H1 (cell line): ENCODE results near the gene TRIM9. TPM values are rescaled to one million over a fixed set of nuclear protein-coding genes. Genes with fewer than 3 reads are reported as not detected.
A peak's percentile ranks its signal among the peaks of the same experiment; 100 is the strongest.

Source experiments
- CTCF ChIA-PET: fragments of 300-600 bp; sonication (Branson Sonifier 250); formaldehyde crosslinking; loops from one replicate; lab custom pipeline; 2021; ENCODE audit not compliant: partially characterized antibody; lab: Charles Lee
- POLR2A ChIA-PET: fragments of 300-600 bp; sonication (Branson Sonifier 250); formaldehyde crosslinking; loops from one replicate; lab custom pipeline; 2021; ENCODE audit warnings: inconsistent platforms; ENCODE audit not compliant: partially characterized antibody; lab: Charles Lee
- DNase-seq, 2 experiments: peaks; one replicate each; pipeline versions ENCODE4 v3.0.0 to v3.0.0-alpha.2; 2010 to 2022; ENCODE audit warnings: low spot score in 2 of 2, low read depth in 1 of 2, mixed read lengths in 1 of 2
- FAIRE-seq: peaks from 2 replicates; lab custom pipeline; 2011; peaks lifted over from hg19 to GRCh38; lab: Jason Lieb, UNC
- H2AFZ ChIP-seq: 2 replicates; pipeline ENCODE4 v1.8.1; 2012; ENCODE audit warnings: low read length, inconsistent platforms
- H2AK5ac ChIP-seq: 2 replicates; pipeline ENCODE4 v1.6.1; 2013; ENCODE audit warnings: low read depth, low read length
- H2BK120ac ChIP-seq: replicated peaks from 2 replicates; pipeline ENCODE3; 2013; ENCODE audit warnings: low read depth, low read length, inconsistent platforms
- H2BK12ac ChIP-seq: 2 replicates; pipeline ENCODE4 v1.6.1; 2013; ENCODE audit warnings: low read depth, low read length
- H2BK15ac ChIP-seq: 2 replicates; pipeline ENCODE4 v1.6.1; 2013; ENCODE audit warnings: low read length
- H2BK20ac ChIP-seq: 2 replicates; pipeline ENCODE4 v1.6.1; 2013; ENCODE audit warnings: low read length
- H2BK5ac ChIP-seq: 2 replicates; pipeline ENCODE4 v1.6.1; 2013; ENCODE audit warnings: low read depth, low read length
- H3K14ac ChIP-seq: 2 replicates; pipeline ENCODE4 v1.6.1; 2013; ENCODE audit warnings: inconsistent platforms; ENCODE audit not compliant: insufficient read length
- H3K18ac ChIP-seq: 2 replicates; pipeline ENCODE4 v1.6.1; 2013; ENCODE audit warnings: low read length; ENCODE audit errors: extremely low read depth
- H3K23ac ChIP-seq: 2 replicates; pipeline ENCODE4 v1.6.1; 2013; ENCODE audit warnings: inconsistent platforms; ENCODE audit not compliant: insufficient read length
- H3K23me2 ChIP-seq: 2 replicates; pipeline ENCODE4 v1.6.1; 2013; ENCODE audit warnings: low read depth, low read length
- H3K27ac ChIP-seq: 2 replicates; pipeline ENCODE4 v1.6.1; 2011; ENCODE audit warnings: low read depth, low read length, inconsistent platforms
- H3K27me3 ChIP-seq, 4 experiments: replicated peaks in 1 of 4; 1 replicate in 1 of 4; 2 replicates in 3 of 4; pipeline versions ENCODE4 v1.6.1 to v1.8.1; 2011 to 2013; ENCODE audit warnings: low read length in 3 of 4, mild to moderate bottlenecking in 3 of 4, inconsistent platforms in 2 of 4, mixed read lengths in 2 of 4, moderate library complexity in 1 of 4; ENCODE audit not compliant: control insufficient read depth in 3 of 4, insufficient read depth in 3 of 4; ENCODE audit errors: extremely low read depth in 1 of 4
- H3K36me3 ChIP-seq, 4 experiments: 2 replicates each; pipeline versions ENCODE4 v1.6.1 to v1.8.1; 2011 to 2013; ENCODE audit warnings: mild to moderate bottlenecking in 4 of 4, low read length in 3 of 4, moderate library complexity in 2 of 4, control low read depth in 1 of 4, inconsistent platforms in 1 of 4; ENCODE audit not compliant: insufficient read depth in 4 of 4, control insufficient read depth in 2 of 4
- H3K4ac ChIP-seq: replicated peaks from 2 replicates; pipeline ENCODE3; 2013; ENCODE audit warnings: low read length, low read depth, mixed read lengths, inconsistent platforms; ENCODE audit not compliant: insufficient read length
- H3K4me1 ChIP-seq, 4 experiments: replicated peaks in 1 of 4; 1 replicate in 1 of 4; 2 replicates in 3 of 4; pipeline versions ENCODE4 v1.6.1 to v1.8.1; 2011 to 2013; ENCODE audit warnings: low read length in 3 of 4, inconsistent platforms in 2 of 4, mixed read lengths in 1 of 4; ENCODE audit not compliant: insufficient read depth in 4 of 4, control insufficient read depth in 3 of 4
- H3K4me2 ChIP-seq, 2 experiments: 2 replicates each; pipeline versions ENCODE4 v1.6.1 to v1.8.1; 2011 to 2013; ENCODE audit warnings: low read depth in 2 of 2, low read length in 2 of 2, control low read depth in 1 of 2, inconsistent platforms in 1 of 2, mild to moderate bottlenecking in 1 of 2; ENCODE audit not compliant: insufficient read depth in 1 of 2
- H3K4me3 ChIP-seq, 4 experiments: fragments of 200-600, 300-600 bp in 1 of 4; sonication (generic), shearing (Covaris generic), sonication (Bioruptor Twin) in 1 of 4; 2 replicates each; pipeline versions ENCODE4 v1.5.1 to v1.8.1; 2011 to 2016; ENCODE audit warnings: low read length in 4 of 4, low read depth in 3 of 4, control low read depth in 2 of 4, inconsistent platforms in 2 of 4, mild to moderate bottlenecking in 2 of 4, mixed read lengths in 1 of 4, moderate library complexity in 1 of 4; ENCODE audit not compliant: insufficient read depth in 2 of 4; ENCODE audit errors: extremely low read depth in 1 of 4
- H3K56ac ChIP-seq: replicated peaks from 2 replicates; pipeline ENCODE3; 2013; ENCODE audit warnings: low read depth, mild to moderate bottlenecking, mixed read lengths, low read length, inconsistent platforms; ENCODE audit not compliant: insufficient read length
- H3K79me1 ChIP-seq: 2 replicates; pipeline ENCODE4 v1.6.1; 2013; ENCODE audit warnings: low read depth, low read length, control low read depth
- H3K79me2 ChIP-seq, 2 experiments: 2 replicates each; pipeline versions ENCODE4 v1.6.1 to v1.8.1; 2012 to 2013; ENCODE audit warnings: low read length in 2 of 2, mild to moderate bottlenecking in 2 of 2, inconsistent platforms in 1 of 2; ENCODE audit not compliant: insufficient read depth in 2 of 2, control insufficient read depth in 1 of 2
- H3K9ac ChIP-seq, 4 experiments: replicated peaks in 1 of 4; 1 replicate in 1 of 4; 2 replicates in 3 of 4; pipeline versions ENCODE4 v1.6.1 to v1.8.1; 2011 to 2013; ENCODE audit warnings: low read depth in 3 of 4, low read length in 3 of 4, control low read depth in 2 of 4, mild to moderate bottlenecking in 2 of 4, moderate library complexity in 2 of 4, inconsistent platforms in 1 of 4; ENCODE audit errors: extremely low read depth in 1 of 4
- H3K9me3 ChIP-seq, 2 experiments: 2 replicates each; pipeline versions ENCODE4 v1.6.1 to v1.8.1; 2012 to 2013; ENCODE audit warnings: mild to moderate bottlenecking in 2 of 2, moderate library complexity in 2 of 2, control low read depth in 1 of 2, inconsistent platforms in 1 of 2, low read depth in 1 of 2, low read length in 1 of 2, mixed read lengths in 1 of 2; ENCODE audit not compliant: insufficient read depth in 2 of 2
- H4K20me1 ChIP-seq, 2 experiments: replicated peaks in 1 of 2; 2 replicates each; pipeline versions ENCODE3 to v1.8.1; 2011 to 2013; ENCODE audit warnings: inconsistent platforms in 2 of 2, low read length in 2 of 2, mild to moderate bottlenecking in 1 of 2; ENCODE audit not compliant: insufficient read depth in 2 of 2, control insufficient read depth in 1 of 2
- H4K5ac ChIP-seq: 2 replicates; pipeline ENCODE4 v1.6.1; 2013; ENCODE audit warnings: low read length, low read depth, mixed read lengths, inconsistent platforms; ENCODE audit not compliant: insufficient read length
- H4K8ac ChIP-seq: 2 replicates; pipeline ENCODE4 v1.8.0; 2013; ENCODE audit warnings: mild to moderate bottlenecking, moderate library complexity, low read length, inconsistent platforms; ENCODE audit not compliant: insufficient read depth; ENCODE audit errors: extremely low read depth
- H4K91ac ChIP-seq: replicated peaks from 2 replicates; pipeline ENCODE3; 2013; ENCODE audit warnings: low read length, mixed read lengths, inconsistent platforms; ENCODE audit not compliant: insufficient read length
- SRF ChIP-seq: IDR thresholded peaks from 2 replicates; pipeline ENCODE4 v1.6.1; 2011; ENCODE audit warnings: mild to moderate bottlenecking, low read depth, low read length, moderate library complexity
- WGBS, 2 experiments: shearing (Covaris generic) in 1 of 2; methylation state at CpG; one replicate each; pipeline versions ENCODE4 v1.1.6 to v1.1.7; 2013 to 2015; ENCODE audit warnings: low lambda C conversion rate in 2 of 2, mixed read lengths in 2 of 2, inconsistent platforms in 1 of 2, low coverage in 1 of 2, missing lambda C conversion rate in 1 of 2; ENCODE audit not compliant: insufficient replicate concordance in 2 of 2, insufficient coverage in 1 of 2, insufficient read length in 1 of 2; ENCODE audit errors: extremely low coverage in 1 of 2, missing lambda C conversion rate in 1 of 2; 5-methylcytosine and 5-hydroxymethylcytosine counted together
- polyA plus RNA-seq, 7 experiments: library from polyadenylated mRNA; depleted of rRNA in 3 of 7; stranded (reverse) in 5 of 7; unstranded in 2 of 7; fragments of >200 nt in 5 of 7; fragments of 200-250 nt in 2 of 7; gene quantifications; 1 replicate in 5 of 7; 2 replicates in 1 of 7; 4 replicates in 1 of 7; pipeline versions ENCODE4 v1.2.1 to v1.2.3, GENCODE V29; 2011 to 2013; ENCODE audit warnings: missing spikeins in 2 of 7, mixed read lengths in 2 of 7
- total RNA-seq: library from RNA; stranded (reverse); fragmentation: NEBNext Ultra II Directional; extraction: Animal tissue kit (Norgen Biotek cat#: 25700); gene quantifications from 2 replicates; pipeline ENCODE4 v1.2.1, GENCODE V29; 2021
- TF ChIP-seq, protein P1 (sequence below), 3 experiments: IDR thresholded peaks; 1 replicate in 2 of 3; 2 replicates in 1 of 3; pipeline versions ENCODE4 v1.5.1 to v1.6.1; 2011; ENCODE audit warnings: low read length in 3 of 3, mild to moderate bottlenecking in 3 of 3, inconsistent platforms in 2 of 3, low read depth in 1 of 3, moderate library complexity in 1 of 3; ENCODE audit not compliant: insufficient read depth in 1 of 3; ENCODE audit errors: control extremely low read depth in 1 of 3

TRIM9 gene
- total and polyA plus RNA-seq, 2 of the 8 experiments (the other 6 are each of a cell fraction or from before 2014, with no cell fraction given): 2.7 to 5.4 TPM

GRCh38 chr14:51121096-51121495 is 26.2 kb upstream of the TRIM9 start:
- 83% methylated on average over 3 of the region's 3 CpGs; no CpG with 5 or more reads in 1 of the 2 experiments for WGBS, 2 experiments
- H2BK20ac ChIP-seq: no peak overlapping the region
- no peaks in the 10 kb centered on the region for H3K79me1 ChIP-seq
- DNase-seq (no peak), FAIRE-seq (no peak)
- H3K36me3 ChIP-seq: no peaks in the 10 kb centered on the region
- no peak overlapping the region for H3K23ac ChIP-seq
- H3K27ac ChIP-seq: no peak overlapping the region
- no peak overlapping the region for H4K8ac ChIP-seq
- no peak overlapping the region for H3K4ac ChIP-seq
- no peak overlapping the region for H2BK15ac ChIP-seq
- no peak overlapping the region for H3K9ac ChIP-seq
- H2AFZ ChIP-seq: no peak overlapping the region
- no peak overlapping the region for H3K18ac ChIP-seq
- CTCF ChIA-PET: interaction anchor here (0.6 kb wide), 1 partner anchor 13 kb away, joined by 3 read pairs; no protein-coding TSS in a partner anchor
- H4K5ac ChIP-seq: no peak overlapping the region
- no peak overlapping the region for H2BK12ac ChIP-seq
- H3K9me3 ChIP-seq: no peaks in the 10 kb centered on the region
- no peak overlapping the region for H3K56ac ChIP-seq
- H3K4me3 ChIP-seq: no peak overlapping the region
- H3K4me2 ChIP-seq: no peak overlapping the region
- H3K27me3 ChIP-seq: no peaks in the 10 kb centered on the region
- no peaks in the 10 kb centered on the region for H4K20me1 ChIP-seq
- TF ChIP-seq, protein P1, sequence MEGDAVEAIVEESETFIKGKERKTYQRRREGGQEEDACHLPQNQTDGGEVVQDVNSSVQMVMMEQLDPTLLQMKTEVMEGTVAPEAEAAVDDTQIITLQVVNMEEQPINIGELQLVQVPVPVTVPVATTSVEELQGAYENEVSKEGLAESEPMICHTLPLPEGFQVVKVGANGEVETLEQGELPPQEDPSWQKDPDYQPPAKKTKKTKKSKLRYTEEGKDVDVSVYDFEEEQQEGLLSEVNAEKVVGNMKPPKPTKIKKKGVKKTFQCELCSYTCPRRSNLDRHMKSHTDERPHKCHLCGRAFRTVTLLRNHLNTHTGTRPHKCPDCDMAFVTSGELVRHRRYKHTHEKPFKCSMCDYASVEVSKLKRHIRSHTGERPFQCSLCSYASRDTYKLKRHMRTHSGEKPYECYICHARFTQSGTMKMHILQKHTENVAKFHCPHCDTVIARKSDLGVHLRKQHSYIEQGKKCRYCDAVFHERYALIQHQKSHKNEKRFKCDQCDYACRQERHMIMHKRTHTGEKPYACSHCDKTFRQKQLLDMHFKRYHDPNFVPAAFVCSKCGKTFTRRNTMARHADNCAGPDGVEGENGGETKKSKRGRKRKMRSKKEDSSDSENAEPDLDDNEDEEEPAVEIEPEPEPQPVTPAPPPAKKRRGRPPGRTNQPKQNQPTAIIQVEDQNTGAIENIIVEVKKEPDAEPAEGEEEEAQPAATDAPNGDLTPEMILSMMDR (IDR thresholded peaks at IDR 0.05; ENCODE audit: control extremely low read depth in 1 of 3, insufficient read depth in 1 of 3, low read depth in 1 of 3, low read length in 3 of 3): no peak
- TF ChIP-seq SRF: peak; percentile 15; the same call in 1 of the 2 replicates
- no peak overlapping the region for H2AK5ac ChIP-seq
- POLR2A ChIA-PET: no interaction called here
- peaks cover 2% of the 10 kb centered on the region; the same call in 1 of the 2 replicates for H3K23me2 ChIP-seq
- H3K4me1 ChIP-seq: peaks cover 0 to 3% (median 0%) of the 10 kb centered on the region in 4 experiments; a peak in 2 of 7 replicates
- no peaks in the 10 kb centered on the region for H3K79me2 ChIP-seq
- H2BK5ac ChIP-seq: no peak overlapping the region
- no peak overlapping the region for H4K91ac ChIP-seq
- H2BK120ac ChIP-seq: no peak overlapping the region
- H3K14ac ChIP-seq: no peak overlapping the region
